LNCaP clone FGC (cell line): ENCODE results near the gene TMEM140.

Experiments used
- DNase-seq: peaks from one replicate; pipeline ENCODE4 v3.0.0-alpha.2; 2011; ENCODE audit warnings: low read depth
- H3K4me3 ChIP-seq: 2 replicates; pipeline ENCODE4 v1.5.1; 2011; ENCODE audit warnings: mild to moderate bottlenecking, low read depth, low read length, control low read depth
- TF ChIP-seq, protein P1 (sequence below): IDR thresholded peaks from 2 replicates; pipeline ENCODE4 v1.5.1; 2012; ENCODE audit warnings: mild to moderate bottlenecking; ENCODE audit not compliant: control insufficient read depth, insufficient read depth; ENCODE audit errors: extremely low read depth

The TMEM140 gene

DNA sequence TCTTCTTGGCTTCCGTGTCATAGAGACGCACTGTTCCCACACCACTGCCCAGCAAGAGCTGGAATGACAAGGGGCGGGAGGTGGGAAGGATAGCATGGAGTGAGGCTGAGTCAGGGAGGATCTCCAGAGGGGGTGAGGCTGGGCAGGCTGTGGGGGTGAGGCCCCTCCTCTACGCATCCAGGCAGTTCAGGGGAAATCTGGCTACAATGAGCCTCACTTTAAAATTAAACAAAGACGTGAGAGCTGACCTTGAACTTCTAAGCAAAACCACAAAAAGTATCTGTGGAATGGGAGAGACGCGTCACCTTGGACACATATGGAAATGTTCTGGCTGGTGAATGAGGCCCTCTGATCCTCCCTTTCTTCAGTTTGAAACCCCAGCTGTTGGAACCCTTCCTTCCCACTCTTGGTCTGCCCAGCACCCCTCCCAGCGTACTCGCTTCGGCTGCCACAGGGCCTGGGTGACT, 45.8 kb downstream of the TMEM140 start:
- TF ChIP-seq, protein P1, sequence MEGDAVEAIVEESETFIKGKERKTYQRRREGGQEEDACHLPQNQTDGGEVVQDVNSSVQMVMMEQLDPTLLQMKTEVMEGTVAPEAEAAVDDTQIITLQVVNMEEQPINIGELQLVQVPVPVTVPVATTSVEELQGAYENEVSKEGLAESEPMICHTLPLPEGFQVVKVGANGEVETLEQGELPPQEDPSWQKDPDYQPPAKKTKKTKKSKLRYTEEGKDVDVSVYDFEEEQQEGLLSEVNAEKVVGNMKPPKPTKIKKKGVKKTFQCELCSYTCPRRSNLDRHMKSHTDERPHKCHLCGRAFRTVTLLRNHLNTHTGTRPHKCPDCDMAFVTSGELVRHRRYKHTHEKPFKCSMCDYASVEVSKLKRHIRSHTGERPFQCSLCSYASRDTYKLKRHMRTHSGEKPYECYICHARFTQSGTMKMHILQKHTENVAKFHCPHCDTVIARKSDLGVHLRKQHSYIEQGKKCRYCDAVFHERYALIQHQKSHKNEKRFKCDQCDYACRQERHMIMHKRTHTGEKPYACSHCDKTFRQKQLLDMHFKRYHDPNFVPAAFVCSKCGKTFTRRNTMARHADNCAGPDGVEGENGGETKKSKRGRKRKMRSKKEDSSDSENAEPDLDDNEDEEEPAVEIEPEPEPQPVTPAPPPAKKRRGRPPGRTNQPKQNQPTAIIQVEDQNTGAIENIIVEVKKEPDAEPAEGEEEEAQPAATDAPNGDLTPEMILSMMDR = no peak
- no peak overlapping the region for H3K4me3 ChIP-seq
- no peak for DNase-seq

DNA sequence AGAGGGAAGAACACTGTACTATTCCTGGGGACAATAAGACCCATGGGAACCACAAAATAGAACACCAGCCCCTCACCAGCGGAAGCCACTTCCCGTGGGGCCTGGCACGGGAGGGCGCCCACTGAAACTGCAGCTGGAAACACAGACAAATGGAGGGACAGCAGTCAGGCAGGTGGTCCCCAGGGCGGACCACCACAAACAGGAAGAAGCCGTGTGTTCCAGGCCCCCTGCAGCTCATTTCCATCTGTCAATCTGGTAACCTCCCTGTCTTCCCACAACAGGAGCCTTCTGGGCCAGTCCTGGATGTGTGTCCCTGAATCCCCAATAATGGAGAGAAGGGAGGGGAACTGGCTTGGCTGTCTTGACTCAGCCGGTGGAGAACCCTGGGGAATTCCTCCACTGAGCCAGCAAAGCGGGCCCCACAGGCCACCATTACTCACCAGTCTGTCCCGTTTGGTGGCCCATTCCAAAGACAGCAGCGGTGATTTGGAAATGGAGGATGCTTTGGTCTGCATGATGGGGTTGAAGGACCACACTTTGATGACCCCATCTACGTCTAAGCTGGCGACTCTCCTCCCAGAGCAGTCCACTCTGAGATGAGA, 46.7 kb downstream of the TMEM140 start:
- TF ChIP-seq, protein P1 = no peak
- no peak for DNase-seq
- H3K4me3 ChIP-seq = no peak overlapping the region

DNA sequence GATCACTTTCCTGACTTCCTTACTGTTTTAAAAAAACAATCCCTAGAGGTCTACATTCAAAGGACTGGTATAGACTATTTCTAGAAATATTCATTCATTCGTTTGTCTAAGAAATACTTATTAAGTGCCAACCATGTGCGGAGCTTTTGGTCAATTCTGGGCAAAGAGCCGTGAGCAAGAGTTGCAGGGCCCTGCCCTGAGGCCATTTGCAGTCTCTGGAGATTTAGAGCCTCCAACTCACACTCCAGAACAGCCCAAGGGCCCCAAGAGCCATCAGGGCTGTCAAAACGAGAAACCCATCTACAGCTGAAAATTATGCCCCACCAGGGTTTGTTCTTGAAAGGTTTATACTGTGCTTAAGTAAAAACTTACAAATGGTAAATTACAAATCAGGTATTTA, 47.3 kb downstream of the TMEM140 start:
- TF ChIP-seq, protein P1 = no peak
- H3K4me3 ChIP-seq = no peak overlapping the region
- no peak for DNase-seq

DNA sequence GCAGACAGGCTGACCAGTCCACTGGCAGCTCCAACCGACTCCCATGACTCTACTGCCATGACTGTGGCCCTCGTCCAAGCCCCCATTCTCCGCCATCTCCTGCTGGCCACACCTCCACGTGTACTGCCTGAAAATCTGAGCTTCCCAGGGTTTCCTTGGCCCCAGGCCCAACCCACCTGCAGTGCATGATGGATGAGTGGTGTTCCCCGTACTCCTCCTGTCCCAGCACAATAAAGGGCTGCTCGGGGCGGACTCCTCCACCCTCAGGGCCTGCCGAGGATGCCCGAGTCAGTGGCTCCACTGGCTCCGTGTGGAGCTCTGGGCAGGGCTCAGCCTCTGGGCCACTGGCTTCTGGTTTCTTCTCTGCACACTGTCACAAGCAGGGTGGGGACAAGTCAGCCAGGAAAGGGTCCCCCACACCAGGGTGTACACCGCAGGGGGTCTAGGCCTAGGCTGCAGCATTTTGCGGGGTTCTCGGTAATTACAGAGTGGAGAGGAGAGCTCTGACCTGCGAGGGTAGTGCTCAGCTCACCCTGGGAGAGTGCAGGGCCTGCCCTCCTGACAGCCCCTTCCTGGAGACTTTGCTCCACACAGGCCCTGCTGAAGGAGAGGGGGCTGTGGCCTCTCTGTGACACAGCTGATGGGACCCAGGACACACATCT, 48.2 kb downstream of the TMEM140 start:
- TF ChIP-seq, protein P1 = no peak
- no peak for DNase-seq
- no peak overlapping the region for H3K4me3 ChIP-seq

DNA sequence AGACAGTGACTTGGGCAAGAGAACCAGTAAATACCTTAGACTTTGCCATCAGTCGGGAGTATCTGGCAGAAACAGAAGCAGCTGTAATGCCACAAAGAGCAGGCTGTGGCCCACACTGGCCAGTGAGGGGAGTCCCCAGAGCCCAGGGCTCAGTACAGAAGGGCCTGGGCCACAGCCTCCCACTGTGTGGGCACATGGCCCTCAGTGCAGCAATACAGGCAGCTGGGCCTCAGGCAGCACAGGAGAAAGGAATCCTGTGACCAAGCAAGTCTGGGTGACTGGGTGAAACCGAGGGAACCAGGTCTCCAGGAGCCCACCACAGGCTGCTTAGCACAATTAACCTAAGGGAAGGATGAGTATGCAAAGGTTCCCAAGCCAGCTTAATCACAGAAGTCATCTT, 49.5 kb downstream of the TMEM140 start:
- DNase-seq = no peak
- TF ChIP-seq, protein P1 = no peak
- H3K4me3 ChIP-seq = no peak overlapping the region

DNA sequence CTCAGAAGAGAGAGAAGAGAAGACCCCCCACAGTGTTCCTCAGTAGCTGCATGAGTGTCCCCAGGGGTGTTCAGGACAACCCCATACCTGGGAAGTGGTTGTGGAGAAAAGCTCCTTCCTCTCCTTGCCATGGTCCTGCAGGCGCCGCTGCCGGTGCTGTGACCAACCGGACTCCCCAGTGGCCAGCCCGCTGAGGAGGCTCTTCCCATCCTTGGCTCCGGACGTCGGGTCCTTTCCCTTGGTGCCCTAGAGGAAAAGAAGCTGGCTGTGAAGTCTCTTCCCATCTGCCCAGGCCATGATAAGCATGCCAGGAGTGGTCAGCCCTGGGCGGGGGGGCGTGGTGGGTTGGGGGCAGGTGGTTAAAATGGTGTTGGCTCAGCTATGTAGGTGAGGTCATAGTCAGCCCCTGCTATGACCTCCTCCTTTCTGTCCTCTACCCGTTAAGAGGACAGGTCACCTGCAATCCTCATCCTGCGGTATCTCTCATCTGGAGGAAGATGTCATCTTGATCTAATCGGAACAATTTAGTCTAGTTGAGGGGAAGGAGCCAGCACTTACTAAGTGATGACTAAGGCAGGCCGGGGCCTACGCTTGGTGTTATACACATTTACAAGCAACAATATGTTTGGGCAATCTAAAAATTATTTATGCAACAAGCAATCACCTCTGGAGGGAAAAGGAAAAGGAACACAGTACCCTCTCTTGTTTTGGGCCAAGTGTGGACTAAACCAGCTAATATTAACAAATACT, 50.2 kb downstream of the TMEM140 start:
- H3K4me3 ChIP-seq = no peak overlapping the region
- TF ChIP-seq, protein P1 = no peak
- DNase-seq = no peak
